Measurements from ENCODE around the gene TMEM121.
"Not testable (repeated sequence)": the region's sequence is repeated elsewhere in the genome, so short reads cannot be mapped to it uniquely, and the experiment has no call there.

Gene TMEM121

GRCh38 chr14:105570482-105570881 lies 44.1 kb downstream of the TMEM121 start:
- no peak for DNase-seq (ENCODE audit: low read depth in 2 of 2)

GRCh38 chr14:105571181-105571951 lies 45.0 kb downstream of the TMEM121 start:
- DNase-seq (ENCODE audit: low read depth in 2 of 2) = not testable (repeated sequence)

GRCh38 chr14:105572063-105572462 lies 45.7 kb downstream of the TMEM121 start:
- DNase-seq (ENCODE audit: low read depth in 2 of 2) = not testable (repeated sequence)

- not testable (repeated sequence) for DNase-seq (ENCODE audit: low read depth in 2 of 2)
These were observed 47.5 kb downstream of the TMEM121 start for GRCh38 chr14:105573841-105574240.

- not testable (repeated sequence) for DNase-seq (ENCODE audit: low read depth in 2 of 2)
These were observed 48.0 kb downstream of the TMEM121 start for GRCh38 chr14:105574411-105574810.

- DNase-seq (ENCODE audit: low read depth in 2 of 2) = not testable (repeated sequence)
These were observed 48.8 kb downstream of the TMEM121 start for GRCh38 chr14:105575016-105575700.

- no peak for DNase-seq (ENCODE audit: low read depth in 2 of 2)
These were observed 50.2 kb downstream of the TMEM121 start for GRCh38 chr14:105576525-105577088.

GRCh38 chr14:105577314-105577861 lies 51.0 kb downstream of the TMEM121 start:
- DNase-seq (ENCODE audit: low read depth in 2 of 2) = no peak

GRCh38 chr14:105578070-105578469 lies 51.7 kb downstream of the TMEM121 start:
- no peak for DNase-seq (ENCODE audit: low read depth in 2 of 2)

- not testable (repeated sequence) for DNase-seq (ENCODE audit: low read depth in 2 of 2)
These were observed 52.8 kb downstream of the TMEM121 start for GRCh38 chr14:105579221-105579620.
